Measurements from ENCODE around the gene KRT39.
"Not testable (repeated sequence)": the region's sequence is repeated elsewhere in the genome, so short reads cannot be mapped to it uniquely, and the experiment has no call there.

Gene KRT39

DNA sequence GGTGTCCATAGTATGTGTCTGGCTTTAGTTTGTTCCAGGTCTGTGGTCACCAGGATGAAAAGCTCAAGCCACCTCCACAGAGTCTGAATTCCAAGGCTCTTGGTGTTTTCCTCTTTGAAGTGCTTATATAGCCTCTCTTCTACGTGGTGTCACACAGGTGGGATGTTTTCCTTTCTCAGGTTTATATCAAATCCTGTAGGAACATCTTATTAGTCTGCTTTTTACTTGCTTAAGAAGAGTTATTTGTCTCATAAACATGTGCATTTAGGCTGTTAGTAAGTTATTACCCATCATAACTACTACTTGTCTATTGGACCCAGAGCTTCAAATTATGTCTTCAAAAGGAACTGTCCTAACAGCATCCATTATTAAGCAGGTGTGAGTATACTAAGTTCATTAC is at the start of gene KRT39:
Gene KRT39, minus strand, starts transcription at position 101 of the 400 bp plus-strand sequence. Its CDS starts 92 bp downstream, at position 9.
- DNase-seq, result no peak

DNA sequence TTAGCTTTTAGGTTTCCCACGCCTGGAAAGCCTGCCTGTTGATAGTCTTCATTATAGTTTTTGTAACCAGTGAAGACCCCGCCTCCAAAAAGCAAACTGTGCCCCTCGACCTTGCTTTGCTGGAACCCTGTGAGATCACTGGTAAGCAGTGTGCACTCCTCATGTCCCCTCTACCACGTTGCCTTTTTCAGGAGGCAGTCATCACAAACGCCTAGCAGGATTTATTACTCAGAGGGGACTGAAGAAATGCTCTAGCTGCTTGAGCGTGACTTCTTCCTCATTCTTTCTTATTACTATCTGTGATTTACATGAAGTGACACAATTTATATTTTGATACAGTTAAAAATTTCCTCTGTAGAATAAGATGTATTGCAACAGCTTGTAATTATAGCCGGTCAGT is 48.7 kb upstream of the KRT39 start:
- DNase-seq, result no peak

DNA sequence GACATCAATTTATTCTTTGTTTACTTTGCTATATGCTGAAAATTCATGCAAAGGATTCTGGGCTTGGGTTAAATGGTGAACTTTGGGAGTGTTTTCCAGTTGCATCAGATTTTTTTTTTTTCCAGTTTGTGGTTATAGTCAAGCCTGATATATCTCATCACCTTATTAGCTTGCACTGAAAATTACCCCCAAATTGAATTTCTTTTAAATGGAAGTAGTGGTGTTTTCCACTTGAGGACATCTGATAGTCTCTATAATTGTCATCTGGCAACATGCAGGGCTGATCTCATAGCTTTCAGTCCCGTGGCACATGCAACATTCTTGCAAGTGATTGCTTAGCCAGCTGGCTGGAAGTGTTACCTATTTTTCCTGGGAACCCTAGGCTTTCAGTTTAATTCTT is 46.9 kb upstream of the KRT39 start:
- no peak for DNase-seq

DNA sequence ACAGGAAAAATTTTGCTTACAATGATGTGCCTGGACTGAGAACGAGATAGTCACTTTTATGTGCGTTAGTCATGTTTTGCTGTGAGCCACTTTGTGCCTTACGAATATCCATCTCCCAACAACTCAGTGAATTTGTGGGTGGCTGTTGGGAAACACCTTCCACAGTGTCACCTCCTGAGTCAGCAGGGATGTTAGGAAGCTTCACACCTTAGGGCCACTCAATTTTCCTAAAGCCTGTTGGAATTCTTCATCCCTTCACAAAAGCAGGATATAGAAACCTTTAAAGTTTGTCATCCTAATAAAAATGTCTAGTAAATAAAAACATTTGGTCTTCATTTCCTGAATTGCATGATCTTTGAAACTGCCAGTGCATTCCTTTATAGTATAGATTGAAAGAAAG is 46.4 kb upstream of the KRT39 start:
- DNase-seq, result no peak

DNA sequence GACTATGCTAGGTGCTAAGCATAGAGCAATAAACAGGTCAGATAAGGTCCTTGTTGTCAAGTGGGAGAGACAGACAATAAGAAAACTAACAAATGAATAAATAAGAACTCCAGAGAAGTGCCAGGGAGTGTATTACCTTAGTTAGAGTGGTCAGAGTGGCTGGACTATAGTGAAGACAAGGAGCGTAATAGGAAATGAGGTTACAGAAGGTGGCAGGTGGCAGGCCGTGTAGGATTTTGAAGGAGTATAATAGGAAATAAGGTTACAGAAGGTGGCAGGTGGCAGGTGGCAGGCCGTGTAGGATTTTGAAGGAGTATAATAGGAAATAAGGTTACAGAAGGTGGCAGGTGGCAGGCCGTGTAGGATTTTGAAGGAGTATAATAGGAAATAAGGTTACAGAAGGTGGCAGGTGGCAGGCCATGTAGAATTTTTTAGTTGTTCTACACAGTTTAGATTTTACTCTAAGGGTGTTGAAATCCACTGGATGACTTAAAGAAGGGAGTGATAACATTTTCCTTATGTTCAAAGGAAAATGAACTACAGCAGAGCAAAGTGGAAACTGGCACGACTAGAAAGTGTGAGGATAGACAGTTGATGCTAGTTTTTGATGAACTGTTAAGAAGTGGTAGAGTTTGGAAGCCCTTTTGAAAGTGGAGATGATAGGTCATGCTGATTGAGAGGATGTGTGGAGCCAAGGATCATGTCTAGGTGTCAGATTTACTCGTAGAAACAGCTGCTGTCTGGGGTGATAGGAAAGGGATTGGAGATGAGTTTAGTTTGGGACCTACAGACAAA is 45.8 kb upstream of the KRT39 start:
- peak; percentile 39 for DNase-seq

DNA sequence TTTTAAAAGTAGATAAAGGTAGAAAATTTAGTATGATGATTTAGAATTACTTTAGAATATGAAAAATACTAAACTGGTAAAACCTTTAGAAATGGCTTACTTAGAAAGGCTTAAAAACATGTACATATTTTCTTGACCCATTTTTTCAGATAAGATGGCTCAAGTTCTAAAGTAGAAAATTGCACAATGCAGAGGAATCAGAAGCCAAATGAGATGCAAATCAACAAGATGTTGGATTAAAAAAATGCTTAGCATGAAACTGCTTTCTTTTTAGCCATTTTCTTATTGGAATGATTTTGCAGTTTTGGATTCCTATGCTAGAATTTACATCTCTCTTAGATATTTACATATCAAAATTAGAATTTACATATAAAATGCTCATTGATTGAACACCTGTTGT is 43.7 kb upstream of the KRT39 start:
- no peak for DNase-seq

DNA sequence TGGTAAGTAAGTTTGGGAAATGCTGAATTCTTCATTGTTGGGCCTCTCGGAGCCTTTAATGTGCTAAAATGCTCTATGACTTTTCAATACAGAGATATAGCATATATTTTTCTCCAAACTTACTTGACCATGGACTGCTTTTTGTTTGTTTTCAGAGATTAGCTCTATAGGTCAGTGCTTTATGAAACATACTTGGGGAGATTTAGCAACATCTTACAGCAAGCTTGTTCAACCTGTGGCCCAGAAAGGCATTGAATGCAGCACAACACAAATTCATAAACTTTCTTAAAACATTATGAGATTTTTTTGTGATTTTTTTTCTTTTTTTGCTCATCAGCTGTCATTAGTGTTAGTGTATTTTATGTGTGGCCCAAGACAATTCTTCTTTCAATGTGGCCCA is 43.2 kb upstream of the KRT39 start:
- DNase-seq, result no peak

DNA sequence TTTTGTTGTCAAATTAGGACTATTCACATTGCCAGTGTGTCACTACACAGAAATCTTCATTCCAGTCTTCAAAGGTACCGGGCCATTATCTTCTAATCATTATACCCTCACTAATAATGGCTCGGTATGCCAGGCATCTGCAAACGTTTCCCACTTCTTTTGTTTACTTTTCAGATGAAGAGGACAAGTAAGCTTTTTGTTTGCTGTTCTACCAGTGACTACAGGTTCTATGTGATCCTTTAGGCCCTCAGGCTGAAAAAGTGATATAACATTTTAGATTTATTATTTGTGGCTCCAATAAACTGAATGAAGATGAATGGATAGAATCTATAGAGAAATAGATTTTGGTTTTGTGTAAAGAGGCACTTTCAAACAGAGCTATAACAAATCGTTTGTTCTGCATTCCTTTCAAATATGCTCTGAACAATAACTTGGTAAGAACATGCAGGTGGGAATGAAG is 42.6 kb upstream of the KRT39 start:
- peak; percentile 87 for DNase-seq

DNA sequence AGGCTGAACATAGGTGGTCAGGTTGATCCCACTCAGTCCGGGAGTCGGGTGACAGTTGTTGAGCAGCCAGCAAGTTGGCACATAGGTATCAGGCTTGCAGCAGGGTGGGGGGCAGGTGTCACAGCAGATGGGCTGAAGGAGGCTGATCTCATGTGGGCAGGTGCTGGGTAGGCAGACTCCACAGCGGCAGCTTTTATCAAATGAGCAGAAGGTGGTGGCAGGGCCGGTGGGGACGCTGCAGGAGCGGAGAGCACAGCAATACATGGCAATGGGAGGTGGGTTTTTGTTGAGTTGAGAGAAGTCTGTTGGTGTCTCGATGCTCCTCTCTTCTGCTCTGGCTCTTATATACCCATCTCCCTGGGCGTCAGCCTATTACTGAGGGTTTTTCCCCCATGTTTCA is 42.1 kb upstream of the KRT39 start, which contains the start of gene KRTAP3-1:
Gene KRTAP3-1, minus strand, starts transcription at position 318 of the 400 bp plus-strand sequence. Its CDS starts 54 bp downstream, at position 264.
- peak; percentile 90 for DNase-seq

DNA sequence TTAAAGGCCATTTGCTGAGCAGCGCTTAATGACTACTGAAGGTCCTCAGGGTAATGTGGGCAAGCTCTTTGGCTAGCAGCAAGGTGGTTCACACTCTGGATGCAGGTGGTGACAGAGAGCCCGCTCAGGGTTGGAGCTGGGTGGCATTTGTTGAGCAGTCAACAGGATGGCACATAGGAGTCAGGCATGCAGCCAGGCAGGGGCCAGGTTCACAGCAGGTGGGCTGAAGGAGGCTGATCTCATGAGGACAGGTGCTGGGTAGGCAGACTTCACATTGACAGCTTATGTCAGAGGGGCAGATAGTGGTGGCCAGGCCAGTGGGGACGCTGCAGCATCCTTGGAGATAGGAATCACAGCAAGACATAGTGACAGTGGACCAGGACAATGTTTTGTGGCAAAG is 37.6 kb upstream of the KRT39 start:
- peak; percentile 65 for DNase-seq

DNA sequence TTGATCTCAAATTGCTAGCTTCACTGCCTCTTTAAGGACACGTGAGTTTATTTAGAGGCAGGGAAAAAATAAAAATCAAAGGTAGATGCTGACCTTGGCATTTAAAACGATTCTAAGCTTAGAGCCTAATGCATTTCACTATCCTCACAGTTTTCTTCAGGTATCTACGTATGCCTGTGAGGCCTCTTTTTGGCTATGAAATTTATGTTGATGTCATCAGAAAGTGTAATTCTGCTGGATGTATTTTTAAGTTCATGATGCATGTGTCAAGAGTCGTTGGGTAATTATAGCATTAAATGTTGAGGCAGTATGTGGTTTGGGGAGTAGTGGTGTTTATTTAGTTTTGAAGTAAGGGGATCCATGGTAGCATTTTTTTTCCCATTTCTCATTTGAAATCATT is 37.2 kb upstream of the KRT39 start:
- DNase-seq, result no peak

DNA sequence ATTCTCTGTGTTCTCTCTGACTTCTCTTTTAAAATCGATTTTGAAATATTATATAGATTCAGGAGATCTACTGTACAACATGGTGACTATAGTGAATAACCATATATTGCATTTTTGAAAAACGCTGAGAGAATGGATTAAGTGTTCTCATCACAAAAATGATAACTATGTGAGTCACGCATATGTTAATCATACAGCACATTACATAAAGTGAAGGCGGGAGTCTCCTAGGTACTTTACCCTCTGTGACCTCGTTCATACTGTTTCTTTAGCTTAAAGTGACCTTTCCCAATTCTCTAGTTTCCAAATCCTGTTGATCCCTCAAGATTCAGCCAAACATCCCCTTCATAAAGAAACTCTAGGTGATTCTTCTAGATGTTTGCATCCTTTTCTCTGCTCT is 36.1 kb upstream of the KRT39 start:
- DNase-seq, result no peak

DNA sequence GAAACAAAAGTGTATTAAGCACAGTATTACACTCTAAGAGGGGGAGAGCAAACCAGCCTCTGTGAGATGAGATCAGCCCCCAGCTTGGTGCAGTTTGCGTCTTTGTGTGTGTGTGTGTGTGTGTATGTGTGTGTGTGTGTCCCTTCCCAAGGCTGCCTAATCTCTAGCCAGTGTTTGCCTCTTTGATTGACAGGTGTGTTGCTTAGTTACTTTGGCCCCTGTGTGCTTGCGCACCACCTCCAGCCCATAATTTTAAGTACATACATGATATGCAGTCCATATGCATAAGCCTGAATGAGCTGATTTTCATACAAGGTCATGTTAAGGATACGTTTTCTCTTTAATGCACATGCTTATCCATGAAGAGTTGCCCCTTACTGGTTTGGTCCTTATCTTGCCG is 35.0 kb upstream of the KRT39 start:
- no peak for DNase-seq

DNA sequence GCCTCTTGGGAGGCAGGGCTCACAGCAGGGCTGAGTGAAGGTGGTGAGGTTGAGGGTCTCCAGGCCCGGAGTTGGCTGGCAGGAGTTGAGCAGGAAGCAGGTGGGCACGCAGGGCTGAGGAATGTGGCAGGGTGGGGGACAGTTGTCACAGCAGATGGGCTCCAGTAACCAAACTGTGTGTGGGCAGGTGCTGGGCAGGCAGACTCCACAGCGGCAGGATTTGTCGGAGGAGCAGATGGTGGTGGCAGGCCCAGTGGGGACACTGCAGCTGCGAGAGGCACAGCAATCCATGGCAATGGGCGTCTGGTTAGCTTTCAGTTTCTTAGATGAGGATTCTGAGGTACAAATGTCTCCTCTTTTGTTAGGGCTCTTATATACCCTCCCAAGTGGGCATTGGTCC is 32.8 kb upstream of the KRT39 start, which contains the start of gene KRTAP3-2:
Gene KRTAP3-2, minus strand, starts transcription at position 344 of the 400 bp plus-strand sequence. Its CDS starts 53 bp downstream, at position 291.
- DNase-seq, result not testable (repeated sequence)

DNA sequence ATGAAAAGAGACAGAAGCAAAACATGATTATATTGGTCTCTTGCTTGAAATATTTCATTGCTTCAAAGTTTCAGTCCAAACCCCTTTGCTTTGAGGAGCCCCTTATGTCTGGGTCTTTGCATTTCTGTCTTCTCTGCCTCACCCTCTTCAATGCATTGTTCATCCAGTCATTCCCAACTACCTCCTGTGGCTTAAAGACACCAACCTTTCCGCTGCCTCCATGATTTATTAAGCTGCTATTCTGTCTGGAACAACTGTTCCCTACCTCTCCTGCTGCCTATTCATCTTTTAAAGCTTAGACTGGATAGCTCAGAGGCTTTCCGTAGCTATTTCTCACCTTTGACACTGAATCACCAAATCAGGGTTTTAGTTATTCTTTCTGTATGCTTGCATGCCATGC is 30.6 kb upstream of the KRT39 start:
- no peak for DNase-seq

DNA sequence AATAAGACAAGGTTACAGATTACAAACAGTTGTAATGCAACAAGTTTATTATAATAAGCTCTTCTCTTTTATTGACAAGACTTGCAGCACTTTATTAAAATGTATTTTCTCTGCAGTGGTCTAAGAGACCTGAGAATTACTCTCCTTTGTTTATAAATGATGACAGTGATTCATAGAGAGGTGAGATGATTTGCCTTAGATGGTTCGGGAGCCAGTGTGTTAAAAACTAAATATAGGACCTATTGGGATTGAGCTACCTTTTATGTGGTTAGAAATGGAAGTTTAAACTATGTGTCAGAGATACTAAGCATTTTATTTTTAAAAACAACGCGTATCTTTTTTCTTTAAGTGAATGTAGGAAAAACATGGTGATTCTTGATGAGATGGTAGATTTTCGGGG is 30.1 kb upstream of the KRT39 start:
- no peak for DNase-seq

DNA sequence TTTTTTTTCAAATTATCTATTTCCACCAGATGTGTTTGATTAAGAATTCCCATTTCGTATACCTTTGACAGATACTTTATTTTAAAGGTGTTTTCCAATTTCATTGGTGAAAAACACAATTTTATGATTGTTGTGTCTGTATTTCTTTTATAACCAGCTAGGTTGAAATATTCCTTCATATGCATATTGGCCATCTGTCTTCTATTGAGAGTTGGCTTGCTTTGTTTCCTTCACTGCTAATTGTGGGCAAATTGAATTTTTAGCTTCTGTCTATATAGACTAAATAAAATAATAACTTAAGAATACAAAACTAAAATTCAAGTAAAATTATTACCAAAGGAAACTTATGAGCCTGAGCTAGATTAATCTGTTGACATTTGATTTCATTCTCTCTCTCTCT is 28.4 kb upstream of the KRT39 start:
- DNase-seq, result no peak

DNA sequence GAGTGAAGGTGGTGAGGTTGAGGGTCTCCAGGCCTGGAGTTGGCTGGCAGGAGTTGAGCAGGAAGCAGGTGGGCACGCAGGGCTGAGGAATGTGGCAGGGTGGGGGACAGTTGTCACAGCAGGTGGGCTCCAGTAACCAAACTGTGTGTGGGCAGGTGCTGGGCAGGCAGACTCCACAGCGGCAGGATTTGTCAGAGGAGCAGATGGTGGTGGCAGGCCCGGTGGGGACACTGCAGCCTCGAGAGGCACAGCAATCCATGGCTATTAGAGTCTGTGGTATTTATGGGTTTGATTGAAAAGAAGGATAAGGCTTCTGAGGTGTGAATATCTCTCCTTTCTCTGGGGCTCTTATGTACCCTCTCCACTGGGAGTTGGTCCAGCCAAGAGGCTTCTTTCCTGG is 27.1 kb upstream of the KRT39 start, which contains the start of gene KRTAP3-3:
Gene KRTAP3-3, minus strand, starts transcription at position 326 of the 400 bp plus-strand sequence. Its CDS starts 67 bp downstream, at position 259.
- DNase-seq, result peak; percentile 37

DNA sequence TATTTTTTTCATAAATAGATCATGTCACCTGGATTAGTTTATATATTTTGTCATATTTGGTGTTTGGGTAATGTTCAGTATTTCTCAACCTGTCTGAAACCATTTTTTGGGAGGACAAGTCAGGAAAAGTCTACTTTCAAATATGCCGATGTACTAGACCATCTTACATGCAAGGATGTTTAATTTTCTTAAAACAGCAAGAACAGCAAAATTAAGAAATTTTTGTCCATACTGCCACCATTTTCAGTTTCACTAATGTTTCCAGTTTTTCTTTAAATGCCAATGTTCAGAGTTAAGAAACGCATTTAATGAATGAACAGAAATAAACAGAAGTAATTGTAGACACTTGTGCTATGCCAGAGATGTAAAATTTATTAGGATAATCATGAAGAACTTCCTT is 26.3 kb upstream of the KRT39 start:
- no peak for DNase-seq

DNA sequence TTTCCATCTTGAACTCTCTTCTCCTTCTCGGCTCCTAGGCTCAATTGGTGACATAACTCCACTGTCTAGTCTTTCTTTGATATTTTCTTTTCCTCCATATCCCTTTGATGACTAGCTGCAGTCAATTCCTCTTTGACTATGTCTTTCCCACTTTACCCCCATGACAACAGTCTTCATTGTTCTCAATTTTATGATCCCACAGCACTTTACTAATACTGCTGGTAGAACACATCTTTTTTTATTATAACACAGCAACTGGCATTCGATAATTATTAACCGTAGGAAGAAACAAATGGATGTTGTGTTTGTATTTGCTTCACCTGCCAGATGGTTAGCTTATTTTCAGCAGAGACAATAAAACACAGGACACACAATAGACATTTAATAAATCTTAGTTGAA is 25.9 kb upstream of the KRT39 start:
- no peak for DNase-seq

DNA sequence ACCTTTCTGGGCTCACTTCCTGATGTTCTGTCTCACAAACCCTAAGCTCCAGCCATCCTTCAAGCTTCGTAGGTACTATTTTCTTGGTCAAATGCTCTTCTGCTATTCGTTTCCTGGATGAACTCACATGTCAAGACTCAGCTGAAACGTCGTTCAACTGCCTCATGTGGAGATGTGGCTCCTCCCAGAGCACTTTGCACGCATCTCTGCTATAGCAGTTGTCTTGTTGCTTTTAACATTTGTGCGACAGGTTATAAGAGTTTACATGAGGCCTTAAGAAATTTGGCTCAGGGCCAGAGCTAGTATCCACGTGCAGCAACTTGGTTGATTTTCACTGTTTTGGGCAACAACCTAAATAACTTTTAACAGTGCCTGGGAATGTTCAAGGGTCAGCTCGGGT is 20.2 kb upstream of the KRT39 start:
- no peak for DNase-seq

DNA sequence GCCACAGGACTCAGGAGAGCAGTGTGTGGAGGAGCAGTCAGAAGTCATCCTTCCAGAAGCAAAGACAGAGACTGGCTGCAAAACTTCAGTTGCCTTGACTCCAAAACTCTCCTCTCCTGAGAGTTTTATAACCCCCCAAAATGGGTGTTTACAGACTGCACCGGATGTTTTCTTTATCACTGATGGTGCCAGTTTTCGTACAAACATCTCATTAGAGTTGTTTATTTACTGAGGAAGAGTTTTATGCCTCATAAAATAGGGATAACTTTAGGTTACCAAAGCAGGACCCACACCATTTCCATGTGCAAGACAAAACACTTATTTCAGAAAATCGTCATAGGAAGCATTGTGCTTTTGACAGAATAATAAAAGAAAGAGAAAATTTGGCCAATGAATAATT is 17.5 kb upstream of the KRT39 start, which contains the start of gene KRT40:
Gene KRT40, minus strand, starts transcription at position 101 of the 400 bp plus-strand sequence. Its CDS starts 53 bp downstream, at position 48.
- DNase-seq, result no peak

DNA sequence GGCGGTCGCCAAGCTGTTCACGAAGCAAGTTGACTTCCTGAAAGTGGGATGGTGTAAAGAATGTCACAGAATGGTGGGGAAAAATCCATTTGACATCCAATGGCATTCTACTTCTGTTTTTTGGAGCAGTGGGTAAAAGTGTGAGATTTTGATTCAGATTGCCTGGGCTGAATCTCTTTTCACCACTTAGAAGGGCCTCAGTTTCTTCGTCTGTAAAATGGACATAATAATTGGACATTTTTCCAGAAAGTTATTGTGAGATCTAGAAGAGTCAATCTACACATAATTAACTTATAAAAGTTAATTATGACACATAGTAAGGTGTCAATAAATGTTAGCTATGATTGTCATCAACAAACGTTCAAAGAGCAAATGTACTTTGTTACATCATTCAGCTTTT is 14.4 kb upstream of the KRT39 start:
- DNase-seq, result no peak

DNA sequence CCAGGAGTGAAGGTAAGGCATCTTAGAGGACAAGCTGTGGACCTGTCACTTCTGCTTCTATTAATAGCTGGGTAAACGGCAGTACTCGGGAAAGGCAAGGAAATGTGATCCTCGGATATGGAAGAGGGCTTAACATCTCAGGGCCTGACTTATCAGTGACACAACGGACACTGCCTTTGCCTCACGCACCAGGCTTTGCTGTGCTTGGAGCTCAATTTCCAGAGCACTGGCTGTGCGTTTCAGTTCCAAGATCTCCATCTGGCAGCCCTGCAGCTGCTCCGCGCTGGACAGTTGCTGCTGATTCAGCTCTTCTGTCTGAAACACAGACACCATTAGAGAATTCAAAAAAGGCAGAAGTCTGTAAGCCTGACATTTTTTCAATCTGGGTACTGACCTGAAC is 13.8 kb upstream of the KRT39 start:
- peak; percentile 77 for DNase-seq

DNA sequence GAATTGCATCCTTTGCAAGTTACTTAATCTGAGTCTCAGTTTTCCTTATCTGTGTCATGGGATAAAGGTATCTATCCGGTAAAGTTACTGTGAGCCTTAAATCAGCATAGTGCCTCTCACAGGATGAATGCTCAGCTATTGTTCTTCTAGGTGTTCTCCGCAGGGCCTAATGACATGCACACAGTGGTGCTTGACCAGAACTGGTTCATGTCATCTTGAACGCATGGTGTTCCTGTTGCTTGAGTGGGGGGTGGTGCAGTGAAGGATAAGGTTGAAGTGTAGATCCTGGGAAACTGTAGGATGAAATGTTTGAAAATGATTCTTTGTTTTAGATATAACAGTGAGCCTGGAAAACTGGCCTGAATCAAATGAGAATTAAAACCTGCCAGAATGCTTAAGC is 13.4 kb upstream of the KRT39 start:
- DNase-seq, result no peak

Measured in NCI-H510A treated with DMSO at 0.1 percent for 48 hours (cell line).